Activated CD8-positive, alpha-beta memory T cell treated with anti-CD3 and anti-CD28 coated beads for 1 hour (primary cell): Measurements from ENCODE around the gene FRMD7.
A peak's percentile ranks its signal among the peaks of the same experiment; 100 is the strongest.
"Not testable (repeated sequence)": the region's sequence is repeated elsewhere in the genome, so short reads cannot be mapped to it uniquely, and the experiment has no call there.

Source experiments
- DNase-seq, 2 donors: peaks; one replicate each; pipeline ENCODE4 v3.0.0-alpha.2; 2020; ENCODE audit warnings: low read depth in 1 of 2; ENCODE audit errors: extremely low read depth in 1 of 2

FRMD7 gene

DNA sequence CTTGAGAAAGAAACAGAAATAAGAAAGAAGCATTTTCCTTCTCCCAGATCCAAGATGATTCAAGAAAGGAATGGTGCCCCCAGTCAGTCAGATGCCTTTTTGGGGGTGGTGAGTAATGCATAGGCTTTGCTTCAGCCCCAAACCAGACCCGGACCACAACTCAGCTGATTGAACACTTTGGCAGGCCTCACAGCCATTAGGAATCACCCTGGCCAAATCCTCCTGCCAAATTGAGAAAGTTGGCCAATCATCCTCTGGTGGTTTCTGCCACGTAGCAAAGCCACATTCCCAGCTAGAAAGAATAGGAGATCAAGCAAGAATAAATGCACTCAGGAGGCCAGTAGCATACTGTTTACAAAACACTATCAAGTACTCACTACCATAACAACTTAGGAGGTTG, 33.7 kb downstream of the FRMD7 start:
- DNase-seq = no peak

DNA sequence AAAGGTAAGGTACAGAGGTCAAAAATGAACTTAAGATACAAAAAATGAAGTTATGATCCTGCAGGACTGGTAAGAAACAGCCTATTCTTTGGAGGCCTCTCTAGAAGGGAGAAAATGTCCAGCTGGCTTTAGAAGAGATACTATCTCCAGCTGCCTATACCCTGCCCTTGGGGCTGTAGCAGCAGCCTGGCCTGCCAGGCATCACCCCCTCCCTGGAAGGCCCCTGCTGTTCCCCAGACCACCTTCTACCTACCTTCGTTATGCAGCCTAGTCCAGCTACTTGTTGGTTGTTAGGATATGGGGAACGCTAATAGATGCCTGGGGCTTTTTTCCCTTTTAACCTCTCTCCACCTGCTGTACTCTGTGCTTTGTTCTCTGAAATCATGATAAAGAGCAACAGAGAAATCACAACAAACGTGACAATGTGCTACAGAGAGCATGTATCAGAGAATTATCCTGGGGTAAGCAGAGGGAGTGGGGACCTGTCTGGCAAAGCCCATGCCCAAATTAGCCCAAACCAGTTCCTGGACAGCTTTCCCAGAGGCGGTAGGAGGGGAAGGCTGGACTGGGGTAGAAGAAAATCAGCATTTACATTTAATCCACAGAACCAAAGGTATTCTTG, 34.5 kb downstream of the FRMD7 start:
- DNase-seq = no peak

DNA sequence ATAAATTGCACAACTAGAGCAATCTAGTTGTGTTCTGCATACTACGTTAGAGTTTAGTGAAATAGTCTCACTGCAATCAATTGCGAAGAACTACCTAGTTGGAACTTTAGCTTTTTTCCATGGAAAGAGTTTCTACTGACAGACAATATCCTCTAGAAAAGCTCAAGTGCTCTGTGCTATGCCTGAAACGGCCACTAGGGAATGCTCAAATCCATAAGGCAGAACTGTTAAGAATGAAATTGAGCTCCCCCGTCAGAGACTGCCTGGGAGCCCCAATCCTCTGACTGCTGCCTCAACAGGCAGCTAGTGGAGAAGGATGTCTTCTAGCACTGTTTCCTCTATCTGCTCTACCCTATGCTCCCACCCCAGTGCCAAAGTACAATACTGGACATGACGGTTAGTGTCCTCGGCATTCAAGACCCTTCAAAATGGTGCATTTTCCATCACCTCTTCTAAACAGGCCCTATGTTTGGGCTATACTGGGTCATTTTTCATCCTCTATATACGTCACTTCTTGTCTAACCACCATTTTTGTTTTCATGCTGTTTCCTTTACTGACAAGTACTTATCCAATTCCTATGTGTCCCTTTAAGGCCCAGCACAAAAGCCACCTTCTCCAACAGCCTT, 35.3 kb downstream of the FRMD7 start:
- DNase-seq = peak; percentile 3 to 19

DNA sequence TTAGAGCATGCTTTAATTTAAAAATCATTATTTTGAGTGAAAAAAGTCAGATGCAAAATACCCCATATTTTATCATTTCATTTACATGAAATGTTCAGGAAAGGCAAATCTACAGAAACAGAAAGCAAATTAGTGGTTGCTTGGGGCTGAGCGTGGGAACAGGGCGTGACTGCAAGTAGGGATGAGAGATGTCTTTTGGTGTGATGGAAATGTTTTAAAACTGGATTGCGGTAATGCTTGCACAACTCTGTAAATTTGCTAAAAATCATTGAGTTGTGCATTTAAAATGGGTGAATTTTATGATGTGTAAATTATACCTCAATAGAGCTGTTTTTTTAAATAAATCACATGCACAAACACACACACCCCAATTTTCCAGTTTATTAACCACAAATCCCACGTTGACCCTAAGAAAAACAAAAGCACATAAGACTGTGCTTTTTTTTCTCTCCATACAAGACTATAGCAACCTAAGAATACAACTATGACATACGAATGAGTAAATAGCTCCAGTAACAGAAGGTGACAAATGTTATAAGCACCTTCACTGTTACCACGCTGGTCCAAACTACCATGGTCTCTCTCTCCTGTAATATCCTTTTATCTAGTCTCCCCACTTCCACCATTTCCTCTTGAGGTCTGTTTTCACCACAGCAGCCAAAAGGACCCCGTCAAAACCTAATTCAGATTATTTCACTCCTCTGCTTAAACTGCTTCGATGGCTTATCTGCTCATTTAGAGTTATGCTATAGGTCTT, 37.2 kb downstream of the FRMD7 start:
- no peak for DNase-seq

DNA sequence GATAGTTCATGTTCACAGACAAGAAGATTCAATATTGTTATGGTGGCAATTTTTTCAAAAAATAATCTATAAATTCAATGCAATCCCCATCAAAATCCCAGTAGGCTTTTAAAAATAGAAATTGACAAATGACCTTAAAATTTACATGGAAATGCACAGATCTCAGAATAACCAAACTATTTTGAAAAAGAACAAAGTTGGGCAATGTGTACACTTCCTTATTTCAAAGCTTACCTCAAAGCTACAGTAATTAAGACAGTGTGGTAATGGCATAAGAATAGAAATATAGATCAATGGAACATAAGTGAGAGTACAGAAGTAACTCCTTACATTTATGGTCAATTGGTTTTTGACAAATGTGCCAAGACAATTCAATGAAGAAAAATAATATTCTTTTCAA, 39.0 kb downstream of the FRMD7 start:
- no peak for DNase-seq

DNA sequence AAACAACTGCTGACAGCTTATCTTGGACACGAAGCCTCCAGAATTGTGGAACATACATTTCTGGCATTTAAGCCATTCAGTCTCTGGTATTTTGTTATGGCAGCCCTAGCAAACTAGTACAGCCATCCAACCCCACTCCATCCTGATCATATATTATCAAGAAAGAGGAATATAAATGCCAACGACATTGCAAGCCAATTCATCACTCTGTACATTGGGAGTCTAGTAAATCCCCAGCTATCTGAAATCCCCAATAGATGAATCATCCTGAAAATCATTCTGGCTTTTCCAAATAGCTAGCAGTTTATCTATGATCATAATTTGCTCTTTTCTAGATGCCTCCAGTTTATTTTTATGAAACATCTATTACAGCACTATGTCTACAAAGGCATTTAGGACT, 41.1 kb downstream of the FRMD7 start:
- DNase-seq = no peak

DNA sequence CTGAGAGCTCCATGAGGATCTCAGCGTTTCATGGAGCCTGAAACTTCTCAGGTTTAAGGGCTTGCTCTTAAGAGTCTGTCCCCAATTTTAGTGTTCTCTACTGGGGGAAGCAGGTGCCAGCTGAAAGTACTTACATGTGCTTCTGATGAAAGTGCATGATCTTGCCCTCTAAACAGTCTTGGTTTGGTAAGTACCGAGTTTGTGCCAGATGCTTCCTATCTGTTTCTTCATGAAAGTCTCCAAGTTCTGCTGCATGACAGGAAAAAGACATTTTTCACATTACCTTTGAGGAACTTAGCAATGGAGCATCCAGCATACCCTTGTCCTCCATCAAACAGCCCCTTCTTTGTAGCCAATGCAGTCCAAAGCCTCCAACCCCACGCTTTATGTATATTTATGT, 42.0 kb downstream of the FRMD7 start:
- DNase-seq = no peak

GRCh38 chrX:132077912-132078311, 49.9 kb downstream of the FRMD7 start:
- no peak for DNase-seq

DNA sequence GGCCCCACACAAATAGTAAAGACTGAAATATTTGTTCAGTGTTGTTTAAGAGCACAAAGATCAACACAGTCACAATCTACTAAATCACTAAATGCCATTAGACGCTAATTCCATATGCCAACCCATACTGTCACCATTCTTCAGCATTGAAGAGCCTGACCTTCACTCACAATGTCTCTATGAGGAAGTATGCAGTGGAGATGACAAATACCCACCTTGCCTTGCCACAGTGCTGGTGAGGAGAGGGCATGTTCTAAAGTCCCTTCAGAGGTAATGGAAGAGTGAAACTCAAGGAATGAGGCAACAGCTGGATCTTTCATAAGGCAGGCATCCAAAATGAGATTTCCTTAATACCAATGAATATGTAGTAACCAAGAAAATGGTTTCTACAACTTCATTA, 50.4 kb downstream of the FRMD7 start:
- DNase-seq = no peak

DNA sequence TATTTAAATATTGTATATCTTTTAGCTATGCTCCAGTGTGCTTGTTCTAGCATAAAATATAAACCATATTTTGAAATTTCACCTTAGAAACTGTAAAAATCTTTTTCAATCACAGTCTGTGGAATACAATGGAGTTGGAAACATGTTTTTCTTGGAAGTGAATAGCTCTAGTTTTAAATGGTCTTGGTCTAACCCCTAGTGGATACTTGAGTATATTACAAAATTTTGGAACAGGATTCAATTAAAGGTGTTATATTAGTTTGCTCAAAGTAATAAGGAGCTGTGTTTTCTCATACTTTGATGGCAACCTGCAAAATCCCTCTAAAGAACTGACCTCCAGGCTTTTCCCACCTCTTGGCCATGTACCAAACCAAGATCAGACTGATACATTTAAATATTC, 56.6 kb downstream of the FRMD7 start:
- DNase-seq = no peak

- DNase-seq = no peak
Measured at GRCh38 chrX:132068405-132068804, 59.4 kb downstream of the FRMD7 start.

DNA sequence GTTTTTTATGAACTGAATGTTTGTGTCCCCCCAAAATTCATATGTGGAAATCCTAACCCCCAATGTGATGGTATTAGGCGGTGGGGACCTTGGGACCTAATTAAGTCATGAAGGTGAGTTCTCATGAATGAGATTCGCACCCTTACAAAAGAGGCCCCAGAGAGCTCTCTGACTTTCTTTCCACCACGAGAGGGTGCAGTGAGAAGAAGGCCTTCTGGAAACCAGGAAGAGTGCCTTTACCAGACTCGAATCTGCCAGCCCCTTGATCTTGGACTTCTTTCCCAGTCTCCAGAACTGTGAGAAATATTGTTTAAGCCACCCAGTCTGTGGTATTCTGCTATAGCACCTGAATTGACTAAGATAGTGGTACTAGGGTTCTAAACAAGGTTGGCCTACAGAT, 64.0 kb downstream of the FRMD7 start:
- DNase-seq = no peak

- DNase-seq = no peak
Measured at GRCh38 chrX:132063334-132063733, 64.5 kb downstream of the FRMD7 start.

GRCh38 chrX:132059973-132060540, 67.8 kb downstream of the FRMD7 start:
- DNase-seq = no peak

- DNase-seq = no peak
Measured at GRCh38 chrX:132058975-132059374, 68.8 kb downstream of the FRMD7 start.

GRCh38 chrX:132058050-132058449, 69.8 kb downstream of the FRMD7 start:
- DNase-seq = no peak

- DNase-seq = not testable (repeated sequence)
Measured at GRCh38 chrX:132051778-132052177, 76.0 kb downstream of the FRMD7 start.

DNA sequence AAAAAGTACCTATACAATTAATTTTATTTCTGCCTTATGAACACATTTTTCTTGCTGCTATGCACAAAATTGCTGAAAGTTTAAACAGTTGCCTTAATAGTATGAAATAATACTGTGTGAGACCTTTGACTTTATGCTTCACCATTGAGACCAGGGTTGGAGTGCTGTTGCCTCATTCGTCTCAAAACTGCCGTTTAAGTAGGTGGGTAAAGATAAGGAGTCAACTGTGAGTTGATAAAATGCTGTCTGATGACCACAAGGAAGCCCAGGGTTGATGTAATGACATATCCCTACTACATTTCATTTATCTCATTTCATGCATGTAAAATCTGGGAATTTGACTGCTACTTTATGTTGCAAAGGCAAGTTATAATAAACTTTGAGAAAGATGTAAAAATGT, 81.3 kb downstream of the FRMD7 start:
- no peak for DNase-seq

GRCh38 chrX:132045456-132045855, 82.4 kb downstream of the FRMD7 start:
- no peak for DNase-seq

GRCh38 chrX:132044953-132045352, 82.9 kb downstream of the FRMD7 start:
- no peak for DNase-seq

DNA sequence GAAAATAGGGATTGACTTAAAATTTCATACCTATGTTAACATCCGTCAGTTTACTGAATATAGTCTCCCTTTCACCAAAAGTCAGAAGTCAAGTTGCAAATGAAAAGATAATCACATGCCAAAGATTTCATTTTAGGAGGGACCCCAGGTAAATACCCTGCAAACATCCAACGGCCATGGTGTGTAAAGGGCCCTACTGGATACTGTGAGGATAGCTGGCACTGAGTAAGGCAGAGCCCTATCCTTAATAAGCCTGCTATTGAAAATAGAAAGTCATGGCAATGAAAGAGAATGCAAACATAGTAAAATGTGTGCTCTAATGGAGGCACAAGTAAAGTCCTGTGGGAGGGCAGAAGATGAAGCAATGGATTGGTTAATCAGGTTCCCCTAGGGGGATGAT, 83.8 kb downstream of the FRMD7 start:
- DNase-seq = no peak

GRCh38 chrX:132041015-132041414, 86.8 kb downstream of the FRMD7 start:
- DNase-seq = no peak
